Measurements from ENCODE around the gene RSRC1. TPM values are rescaled to one million over a fixed set of nuclear protein-coding genes. Genes with fewer than 3 reads are reported as not detected.
A peak's percentile ranks its signal among the peaks of the same experiment; 100 is the strongest.

RSRC1 gene
- total and polyA plus RNA-seq, 7 donors = 12.9 to 27.2 (median 19.7) TPM

DNA sequence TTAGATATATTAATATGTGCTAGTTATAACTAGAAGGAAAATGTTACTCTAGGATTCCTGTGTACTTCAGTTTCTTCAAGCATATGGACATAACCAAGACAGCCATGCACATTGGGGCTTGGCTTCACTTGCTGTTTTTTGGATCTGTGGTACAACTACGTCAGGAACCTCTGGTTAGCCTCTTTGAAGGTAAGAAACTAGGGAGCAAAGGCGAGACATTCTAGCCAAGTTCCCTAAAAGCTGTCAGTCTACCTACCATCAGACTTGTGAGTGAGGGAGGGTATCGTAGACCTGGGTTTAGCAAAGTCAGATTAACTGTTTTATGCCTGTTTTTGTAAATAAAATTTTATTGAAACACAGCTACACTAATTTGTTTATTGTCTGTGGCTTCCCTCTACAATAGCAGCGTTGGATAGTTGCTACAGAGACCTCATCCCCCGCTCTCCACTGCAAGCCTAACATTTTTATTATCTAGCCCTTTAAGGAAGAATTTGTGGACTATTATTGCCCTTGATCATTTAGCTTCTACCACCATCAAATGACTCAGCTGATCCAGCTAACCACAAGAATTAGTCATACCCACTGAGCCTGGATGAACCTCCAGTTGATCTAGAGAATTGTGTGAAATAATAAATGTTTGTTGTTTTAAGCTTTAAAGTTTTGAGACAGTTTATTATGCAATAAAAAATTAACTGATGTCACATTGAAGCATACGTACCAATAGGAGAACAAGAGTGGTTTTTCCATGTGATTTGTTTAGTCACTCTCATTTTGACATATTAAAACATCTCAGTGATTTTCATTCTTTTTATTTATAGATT, 58.1 kb downstream of the RSRC1 start:
- 76 to 83% (median 77%) methylated on average over 6 of the region's 6 CpGs for WGBS, 3 donors
- TF ChIP-seq, protein P1, sequence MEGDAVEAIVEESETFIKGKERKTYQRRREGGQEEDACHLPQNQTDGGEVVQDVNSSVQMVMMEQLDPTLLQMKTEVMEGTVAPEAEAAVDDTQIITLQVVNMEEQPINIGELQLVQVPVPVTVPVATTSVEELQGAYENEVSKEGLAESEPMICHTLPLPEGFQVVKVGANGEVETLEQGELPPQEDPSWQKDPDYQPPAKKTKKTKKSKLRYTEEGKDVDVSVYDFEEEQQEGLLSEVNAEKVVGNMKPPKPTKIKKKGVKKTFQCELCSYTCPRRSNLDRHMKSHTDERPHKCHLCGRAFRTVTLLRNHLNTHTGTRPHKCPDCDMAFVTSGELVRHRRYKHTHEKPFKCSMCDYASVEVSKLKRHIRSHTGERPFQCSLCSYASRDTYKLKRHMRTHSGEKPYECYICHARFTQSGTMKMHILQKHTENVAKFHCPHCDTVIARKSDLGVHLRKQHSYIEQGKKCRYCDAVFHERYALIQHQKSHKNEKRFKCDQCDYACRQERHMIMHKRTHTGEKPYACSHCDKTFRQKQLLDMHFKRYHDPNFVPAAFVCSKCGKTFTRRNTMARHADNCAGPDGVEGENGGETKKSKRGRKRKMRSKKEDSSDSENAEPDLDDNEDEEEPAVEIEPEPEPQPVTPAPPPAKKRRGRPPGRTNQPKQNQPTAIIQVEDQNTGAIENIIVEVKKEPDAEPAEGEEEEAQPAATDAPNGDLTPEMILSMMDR (IDR thresholded peaks at IDR 0.05) = no peak

DNA sequence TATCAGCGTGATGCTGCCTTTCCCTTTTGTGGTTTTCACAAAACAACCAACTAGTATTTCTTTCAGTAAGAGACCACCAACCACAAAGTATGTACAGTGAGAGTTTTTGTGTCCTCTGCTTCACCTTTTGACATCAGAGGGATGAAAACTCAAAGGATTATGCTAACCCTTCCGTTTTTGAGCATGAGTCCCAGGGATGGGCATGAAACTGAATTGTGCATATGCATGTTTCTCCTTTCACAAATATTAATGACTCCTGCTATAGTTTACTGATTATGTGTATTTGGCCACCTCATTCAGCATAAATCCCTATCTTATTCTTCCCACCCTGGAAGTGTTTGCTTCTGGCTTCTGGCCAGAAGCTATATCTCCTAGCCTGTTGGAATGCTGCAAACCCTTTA, 59.2 kb downstream of the RSRC1 start:
- ATAC-seq = no peak

More for the DNA sequence above, 58.1 kb downstream of the RSRC1 start:
- no peak for DNase-seq
- H3K9me3 ChIP-seq = no peaks in the 10 kb centered on the region
- intact Hi-C loops (cut with DNase I) = no loop called here
- no peaks in the 10 kb centered on the region for H3K27me3 ChIP-seq (ENCODE audit: insufficient read depth in 3 of 3, low read length in 2 of 3)
- peak in 1 of 4 donors; percentile 44 for ATAC-seq
- no peaks in the 10 kb centered on the region for H3K36me3 ChIP-seq (ENCODE audit: insufficient read depth in 1 of 2, low read depth in 1 of 2)
- H3K4me3 ChIP-seq = no peak overlapping the region
- no peak overlapping the region for H3K27ac ChIP-seq
- no peaks in the 10 kb centered on the region for H3K4me1 ChIP-seq

DNA sequence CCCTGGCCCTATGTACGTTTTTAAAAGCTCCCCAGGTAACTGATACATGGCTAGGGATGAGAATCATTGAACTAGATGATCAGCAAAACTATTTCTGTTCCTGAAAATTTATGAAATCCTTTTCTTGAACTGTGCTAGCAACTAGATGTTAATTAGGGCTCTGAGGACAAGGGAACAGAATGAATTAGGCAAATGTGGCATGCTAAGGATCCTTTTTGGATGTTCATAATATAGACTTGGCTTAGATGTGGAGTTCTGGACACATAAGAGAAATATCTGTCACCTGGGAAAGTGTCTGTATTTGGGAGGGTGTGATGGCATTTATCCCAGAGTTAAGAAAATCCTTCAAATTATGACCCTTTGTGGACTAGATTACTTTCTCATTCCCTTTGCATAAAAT, 71.2 kb downstream of the RSRC1 start:
- DNase-seq (no peak), ATAC-seq (no peak)
- Histone ChIP-seq H3K4me1 (no peaks in the 10 kb centered on the region), H3K27ac (no peak overlapping the region), H3K4me3 (no peak overlapping the region), H3K27me3 (ENCODE audit: insufficient read depth in 3 of 3, low read length in 2 of 3) (no peaks in the 10 kb centered on the region), H3K9me3 (no peaks in the 10 kb centered on the region), H3K36me3 (ENCODE audit: insufficient read depth in 1 of 2, low read depth in 1 of 2) (no peaks in the 10 kb centered on the region)
- WGBS, 3 donors = 77 to 94% (median 85%) methylated on average over 1 of the region's 1 CpG
- TF ChIP-seq, protein P1 (IDR thresholded peaks at IDR 0.05) = no peak
- intact Hi-C loops (cut with DNase I) = no loop called here

More for the DNA sequence above, 59.2 kb downstream of the RSRC1 start:
- Histone ChIP-seq H3K4me1 (no peaks in the 10 kb centered on the region), H3K4me3 (no peak overlapping the region), H3K9me3 (no peaks in the 10 kb centered on the region), H3K27ac (no peak overlapping the region), H3K27me3 (ENCODE audit: insufficient read depth in 3 of 3, low read length in 2 of 3) (no peaks in the 10 kb centered on the region), H3K36me3 (ENCODE audit: insufficient read depth in 1 of 2, low read depth in 1 of 2) (no peaks in the 10 kb centered on the region)
- intact Hi-C loops (cut with DNase I) = no loop called here
- TF ChIP-seq, protein P1 (IDR thresholded peaks at IDR 0.05) = no peak
- 78 to 86% (median 85%) methylated on average over 2 of the region's 2 CpGs for WGBS, 3 donors
- DNase-seq = no peak

DNA sequence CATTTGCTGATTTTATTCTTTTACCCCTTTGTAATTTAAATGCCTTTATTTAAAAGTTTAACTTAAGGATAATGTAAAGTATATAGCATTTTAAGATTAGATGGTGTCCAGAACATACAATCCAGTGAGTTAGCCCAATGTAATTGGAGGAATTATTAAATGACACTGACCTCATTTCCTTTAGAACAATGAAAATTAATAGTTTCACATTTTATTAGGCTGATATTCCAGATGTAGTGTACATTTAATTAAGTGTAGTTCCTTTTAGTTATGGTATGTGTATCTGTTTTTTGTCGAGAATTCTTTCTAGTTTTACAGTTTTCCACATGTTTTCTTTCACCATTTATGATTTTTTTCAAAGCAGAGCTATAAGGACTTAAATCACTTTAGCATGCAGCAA, 75.8 kb downstream of the RSRC1 start:
- H3K36me3 ChIP-seq (ENCODE audit: insufficient read depth in 1 of 2, low read depth in 1 of 2) = no peaks in the 10 kb centered on the region
- no peaks in the 10 kb centered on the region for H3K27me3 ChIP-seq (ENCODE audit: insufficient read depth in 3 of 3, low read length in 2 of 3)
- DNase-seq = no peak
- TF ChIP-seq, protein P1 (IDR thresholded peaks at IDR 0.05) = no peak
- no peak overlapping the region for H3K27ac ChIP-seq
- WGBS, 3 donors = 48 to 64% (median 60%) methylated on average over 1 of the region's 1 CpG
- no peaks in the 10 kb centered on the region for H3K4me1 ChIP-seq
- no peak overlapping the region for H3K4me3 ChIP-seq
- ATAC-seq = no peak
- intact Hi-C loops (cut with DNase I) = no loop called here
- H3K9me3 ChIP-seq = no peaks in the 10 kb centered on the region

DNA sequence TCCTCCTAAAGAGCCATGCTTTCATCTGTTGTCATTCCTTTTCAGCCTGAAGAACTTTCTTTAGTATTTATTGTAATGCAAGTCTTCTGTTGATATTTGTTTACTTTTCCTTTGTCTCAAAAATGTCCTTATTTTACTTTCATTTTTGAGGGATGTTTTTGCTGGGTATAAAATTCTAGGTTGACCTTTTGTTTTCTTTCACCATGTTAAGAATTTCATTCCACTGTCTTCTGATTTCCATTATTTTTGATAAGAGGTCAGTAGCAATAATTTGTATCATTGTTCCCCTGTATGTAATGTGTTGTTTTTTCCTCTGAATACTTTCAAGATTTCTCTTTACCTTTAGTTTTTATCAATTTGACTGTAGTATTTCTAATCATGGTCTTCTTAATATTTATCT, 91.1 kb downstream of the RSRC1 start:
- H3K36me3 ChIP-seq (ENCODE audit: insufficient read depth in 1 of 2, low read depth in 1 of 2) = no peaks in the 10 kb centered on the region
- TF ChIP-seq, protein P1 (IDR thresholded peaks at IDR 0.05) = no peak
- no peak overlapping the region for H3K4me3 ChIP-seq
- no peak for DNase-seq
- no peak overlapping the region for H3K27ac ChIP-seq
- no peak for ATAC-seq
- no peaks in the 10 kb centered on the region for H3K4me1 ChIP-seq
- intact Hi-C loops (cut with DNase I) = no loop called here
- peaks cover 7% of the 10 kb centered on the region for H3K9me3 ChIP-seq
- H3K27me3 ChIP-seq (ENCODE audit: insufficient read depth in 3 of 3, low read length in 2 of 3) = no peaks in the 10 kb centered on the region
